ENCODE results near the gene CUL7. TPM values are rescaled to one million over a fixed set of nuclear protein-coding genes. Genes with fewer than 3 reads are reported as not detected.
"Not testable (repeated sequence)": the region's sequence is repeated elsewhere in the genome, so short reads cannot be mapped to it uniquely, and the experiment has no call there.

CUL7 gene
- total RNA-seq, 1 experiment from 2014 or later: 19.6 TPM

- no peak overlapping the region for H3K4me3 ChIP-seq (ENCODE audit: insufficient read depth, low read depth, low read length)
- DNase-seq: no peak
- peaks cover 31% of the 10 kb centered on the region for H3K36me3 ChIP-seq (replicated peaks; ENCODE audit: control insufficient read depth, insufficient read depth, low read length)
- H3K27me3 ChIP-seq (ENCODE audit: control insufficient read depth, insufficient read depth, low read length): no peaks in the 10 kb centered on the region
These were observed 47.4 kb downstream of the CUL7 start for GRCh38 chr6:43006251-43006650.

- H3K4me3 ChIP-seq (ENCODE audit: insufficient read depth, low read depth, low read length): no peak overlapping the region
- H3K36me3 ChIP-seq (replicated peaks; ENCODE audit: control insufficient read depth, insufficient read depth, low read length): peaks cover 27% of the 10 kb centered on the region
- no peaks in the 10 kb centered on the region for H3K27me3 ChIP-seq (ENCODE audit: control insufficient read depth, insufficient read depth, low read length)
- DNase-seq: no peak
These were observed 47.8 kb downstream of the CUL7 start for GRCh38 chr6:43005844-43006243.

GRCh38 chr6:43001843-43002242, 51.8 kb downstream of the CUL7 start:
- DNase-seq: no peak
- H3K36me3 ChIP-seq (replicated peaks; ENCODE audit: control insufficient read depth, insufficient read depth, low read length): no peaks in the 10 kb centered on the region; the same call in none of the 2 replicates
- no peaks in the 10 kb centered on the region for H3K27me3 ChIP-seq (ENCODE audit: control insufficient read depth, insufficient read depth, low read length)
- no peak overlapping the region for H3K4me3 ChIP-seq (ENCODE audit: insufficient read depth, low read depth, low read length)

GRCh38 chr6:42998205-42998604, 55.4 kb downstream of the CUL7 start:
- not testable (repeated sequence) for H3K36me3 ChIP-seq (replicated peaks; ENCODE audit: control insufficient read depth, insufficient read depth, low read length); H3K4me3 ChIP-seq (ENCODE audit: insufficient read depth, low read depth, low read length); DNase-seq; H3K27me3 ChIP-seq (ENCODE audit: control insufficient read depth, insufficient read depth, low read length)

- no peaks in the 10 kb centered on the region for H3K27me3 ChIP-seq (ENCODE audit: control insufficient read depth, insufficient read depth, low read length)
- no peak overlapping the region for H3K4me3 ChIP-seq (ENCODE audit: insufficient read depth, low read depth, low read length)
- H3K36me3 ChIP-seq (replicated peaks; ENCODE audit: control insufficient read depth, insufficient read depth, low read length): no peaks in the 10 kb centered on the region; the same call in 1 of the 2 replicates
- DNase-seq: no peak
These were observed 57.1 kb downstream of the CUL7 start for GRCh38 chr6:42996513-42996912.

GRCh38 chr6:42993445-42993844, 60.2 kb downstream of the CUL7 start:
- Histone ChIP-seq H3K36me3 (replicated peaks; ENCODE audit: control insufficient read depth, insufficient read depth, low read length) (peaks cover 4% of the 10 kb centered on the region), H3K4me3 (ENCODE audit: insufficient read depth, low read depth, low read length) (no peak overlapping the region), H3K27me3 (ENCODE audit: control insufficient read depth, insufficient read depth, low read length) (no peaks in the 10 kb centered on the region)
- no peak for DNase-seq

- H3K36me3 ChIP-seq (replicated peaks; ENCODE audit: control insufficient read depth, insufficient read depth, low read length): peaks cover 4% of the 10 kb centered on the region
- no peak overlapping the region for H3K4me3 ChIP-seq (ENCODE audit: insufficient read depth, low read depth, low read length)
- no peak for DNase-seq
- H3K27me3 ChIP-seq (ENCODE audit: control insufficient read depth, insufficient read depth, low read length): no peaks in the 10 kb centered on the region; the same call in 1 of the 2 replicates
These were observed 63.7 kb downstream of the CUL7 start for GRCh38 chr6:42989923-42990322.

GRCh38 chr6:42988486-42989020, 65.1 kb downstream of the CUL7 start:
- no peak for DNase-seq
- Histone ChIP-seq H3K4me3 (ENCODE audit: insufficient read depth, low read depth, low read length) (no peak overlapping the region), H3K27me3 (ENCODE audit: control insufficient read depth, insufficient read depth, low read length) (no peaks in the 10 kb centered on the region; the same call in 1 of the 2 replicates), H3K36me3 (replicated peaks; ENCODE audit: control insufficient read depth, insufficient read depth, low read length) (peaks cover 4% of the 10 kb centered on the region)

Other genes with a start within 250 kb of the CUL7 start
- 114 and 125 TPM in 2 replicates for gene RPL7L1, start 174.2 kb downstream of the CUL7 start, total RNA-seq (2014; rRNA removed; shearing (Covaris generic))
- gene PTCRA, start 137.8 kb downstream of the CUL7 start, total RNA-seq (2014; rRNA removed; shearing (Covaris generic)): not detected in 2 replicates
- gene CNPY3, start 124.4 kb downstream of the CUL7 start, total RNA-seq (2014; rRNA removed; shearing (Covaris generic)): 34.5 and 37.8 TPM in 2 replicates
- 0.10 and 0.33 TPM in 2 replicates for gene GNMT, start 93.1 kb downstream of the CUL7 start, total RNA-seq (2014; rRNA removed; shearing (Covaris generic))
- gene PEX6, start 74.7 kb downstream of the CUL7 start, total RNA-seq (2014; rRNA removed; shearing (Covaris generic)): 47.5 and 52.5 TPM in 2 replicates
- gene PPP2R5D, start 69.3 kb downstream of the CUL7 start, total RNA-seq (2014; rRNA removed; shearing (Covaris generic)): 58.9 and 62.8 TPM in 2 replicates
- 81.3 and 102 TPM in 2 replicates for gene MEA1, start 39.9 kb downstream of the CUL7 start, total RNA-seq (2014; rRNA removed; shearing (Covaris generic))
- 226 and 253 TPM in 2 replicates for gene KLHDC3, start 39.6 kb downstream of the CUL7 start, total RNA-seq (2014; rRNA removed; shearing (Covaris generic))
- gene RRP36, start 32.2 kb downstream of the CUL7 start, total RNA-seq (2014; rRNA removed; shearing (Covaris generic)): 100 and 106 TPM in 2 replicates
- gene MRPL2, start 5.6 kb upstream of the CUL7 start, total RNA-seq (2014; rRNA removed; shearing (Covaris generic)): 79.1 and 82.1 TPM in 2 replicates
- 24.8 and 30.2 TPM in 2 replicates for gene KLC4, start 5.8 kb upstream of the CUL7 start, total RNA-seq (2014; rRNA removed; shearing (Covaris generic))
- 143 and 163 TPM in 2 replicates for gene PTK7, start 22.5 kb upstream of the CUL7 start, total RNA-seq (2014; rRNA removed; shearing (Covaris generic))
- 48.3 and 52.2 TPM in 2 replicates for gene SRF, start 117.4 kb upstream of the CUL7 start, total RNA-seq (2014; rRNA removed; shearing (Covaris generic))
- 9.4 and 10.9 TPM in 2 replicates for gene CUL9, start 128.3 kb upstream of the CUL7 start, total RNA-seq (2014; rRNA removed; shearing (Covaris generic))
- 73.6 and 85.3 TPM in 2 replicates for gene DNPH1, start 175.6 kb upstream of the CUL7 start, total RNA-seq (2014; rRNA removed; shearing (Covaris generic))
- gene TTBK1, start 189.6 kb upstream of the CUL7 start, total RNA-seq (2014; rRNA removed; shearing (Covaris generic)): not detected in 2 replicates
- gene SLC22A7, start 244.4 kb upstream of the CUL7 start, total RNA-seq (2014; rRNA removed; shearing (Covaris generic)): not detected in 2 replicates

Measured in H7 (cell line).